GM12878 (cell line): ENCODE results near the gene NUAK1. TPM values are rescaled to one million over a fixed set of nuclear protein-coding genes. Genes with fewer than 3 reads are reported as not detected.

Experiments used
- ATAC-seq: fragments of 200-7000 bp; cut with Tn5 transposase; 3 replicates; pipeline ENCODE4 v1.9.1; 2020; ENCODE audit warnings: mild to moderate bottlenecking, moderate library complexity
- BruUV-seq: library from RNA; stranded (reverse); fragments of 400-500 nt; replicated peaks from 2 replicates; lab custom pipeline; 2021; lab: Mats Ljungman, UMichigan
- CTCF ChIA-PET: fragments of 300-600 bp; sonication (Branson Sonifier 250); formaldehyde crosslinking; extraction: SDS; loops from one replicate; lab custom pipeline; 2021; ENCODE audit warnings: inconsistent platforms; lab: Yijun Ruan, JAX
- POLR2A ChIA-PET: fragments of 350-600 bp; formaldehyde crosslinking; extraction: SDS; loops from one replicate; lab custom pipeline; 2021; ENCODE audit warnings: inconsistent platforms; lab: Charles Lee
- RAD21 ChIA-PET: fragments of 300-600 bp; sonication (Branson Sonifier 250); formaldehyde crosslinking; loops from one replicate; lab custom pipeline; 2023; ENCODE audit warnings: antibody characterized with exemption; ENCODE audit not compliant: unreplicated experiment; lab: Charles Lee
- SMC1A ChIA-PET: fragments of 300-600 bp; sonication (Branson Sonifier 250); formaldehyde crosslinking; loops from one replicate; lab custom pipeline; 2023; ENCODE audit not compliant: unreplicated experiment, uncharacterized antibody; lab: Charles Lee
- DNase-seq: peaks from one replicate; pipeline ENCODE4 v3.0.0-alpha.2; 2011; ENCODE audit warnings: low read depth, low spot score
- FAIRE-seq: peaks from 3 replicates; lab custom pipeline; 2011; peaks lifted over from hg19 to GRCh38; lab: Jason Lieb, UNC
- H2AFZ ChIP-seq: 2 replicates; pipeline ENCODE4 v1.6.0; 2011; ENCODE audit warnings: low read depth, low read length, control low read depth; ENCODE audit not compliant: control insufficient read depth
- H3K27ac ChIP-seq: 2 replicates; pipeline ENCODE4 v1.5.1; 2011; ENCODE audit warnings: control low read depth; ENCODE audit not compliant: control insufficient read depth, insufficient read depth
- H3K27me3 ChIP-seq, 2 experiments: replicated peaks in 1 of 2; 2 replicates each; pipeline versions ENCODE4 v1.6.0 to v1.6.1; 2011; ENCODE audit warnings: low read length in 1 of 2; ENCODE audit not compliant: control insufficient read depth in 2 of 2, insufficient read depth in 2 of 2
- H3K36me3 ChIP-seq, 2 experiments: 2 replicates each; pipeline ENCODE4 v1.5.1; 2011; ENCODE audit warnings: low read length in 1 of 2; ENCODE audit not compliant: control insufficient read depth in 2 of 2, insufficient read depth in 2 of 2
- H3K4me1 ChIP-seq: 2 replicates; pipeline ENCODE4 v1.6.1; 2011; ENCODE audit warnings: mild to moderate bottlenecking, low read length, moderate library complexity, mixed read lengths; ENCODE audit not compliant: control insufficient read depth, insufficient read depth
- H3K4me2 ChIP-seq: 2 replicates; pipeline ENCODE4 v1.6.0; 2011; ENCODE audit warnings: control low read depth; ENCODE audit not compliant: control insufficient read depth, insufficient read depth
- H3K4me3 ChIP-seq: fragments of 200-600 bp; sonication (generic); 2 replicates; pipeline ENCODE4 v1.5.1; 2016
- H3K79me2 ChIP-seq: 2 replicates; pipeline ENCODE4 v1.6.0; 2011; ENCODE audit warnings: low read length; ENCODE audit not compliant: control insufficient read depth, insufficient read depth
- H3K9ac ChIP-seq: 2 replicates; pipeline ENCODE4 v1.8.0; 2011; ENCODE audit warnings: low read length, control low read depth, mixed read lengths; ENCODE audit not compliant: control insufficient read depth, insufficient read depth
- H3K9me3 ChIP-seq: replicated peaks from 3 replicates; pipeline ENCODE4 v1.5.1; 2011; ENCODE audit warnings: mild to moderate bottlenecking, low read length; ENCODE audit not compliant: control insufficient read depth, insufficient read depth
- H4K20me1 ChIP-seq: 2 replicates; pipeline ENCODE4 v1.6.0; 2011; ENCODE audit not compliant: control insufficient read depth, insufficient read depth
- EP300 ChIP-seq, 2 experiments: fragments of 150-350 bp in 1 of 2; IDR thresholded peaks; 2 replicates each; pipeline ENCODE4 v1.6.1; 2011 to 2012; ENCODE audit warnings: low read depth in 2 of 2, low read length in 2 of 2, borderline replicate concordance in 1 of 2, improper control_type of control experiment in 1 of 2, inconsistent platforms in 1 of 2; ENCODE audit not compliant: control insufficient read depth in 1 of 2
- IKZF2 ChIP-seq, 2 experiments: fragments of 450-650 bp; IDR thresholded peaks; 2 replicates each; pipeline ENCODE4 v1.6.1; 2017; ENCODE audit warnings: mild to moderate bottlenecking in 2 of 2, moderate library complexity in 2 of 2
- NR2C2 ChIP-seq: IDR thresholded peaks from 2 replicates; pipeline ENCODE4 v1.6.1; 2011; ENCODE audit warnings: borderline replicate concordance, low read depth; ENCODE audit not compliant: control insufficient read depth, insufficient read length
- RELA ChIP-seq: fragments of 450-650 bp; IDR thresholded peaks from 2 replicates; pipeline ENCODE4 v1.8.0; 2014; ENCODE audit warnings: borderline replicate concordance; ENCODE audit not compliant: partially characterized antibody
- SREBF1 ChIP-seq: IDR thresholded peaks from 2 replicates; pipeline ENCODE4 v1.6.1; 2012; ENCODE audit warnings: mild to moderate bottlenecking, low read length
- TCF3 ChIP-seq: IDR thresholded peaks from 2 replicates; pipeline ENCODE4 v1.6.1; 2012; ENCODE audit warnings: low read depth, mild to moderate bottlenecking, low read length, borderline replicate concordance; ENCODE audit not compliant: insufficient read depth
- ZNF274 ChIP-seq: IDR thresholded peaks from one replicate; pipeline ENCODE4 v1.8.0; 2011; ENCODE audit not compliant: insufficient read length, insufficient read depth
- WGBS: methylation state at CpG from one replicate; pipeline ENCODE4 v1.1.6; 2016; ENCODE audit warnings: low lambda C conversion rate; ENCODE audit not compliant: insufficient replicate concordance, insufficient coverage; ENCODE audit errors: missing lambda C conversion rate; 5-methylcytosine and 5-hydroxymethylcytosine counted together
- in situ Hi-C: fragments of 300-500 bp; cut with MboI; formaldehyde crosslinking; loops from 9 replicates; pipeline ENCODE4 v1.14.3; 2018; ENCODE audit warnings: mixed read lengths
- intact Hi-C: fragments of 100-400 bp; cut with micrococcal nuclease; formaldehyde crosslinking; loops from one replicate; pipeline ENCODE4 v1.14.2; 2022; ENCODE audit not compliant: unreplicated experiment
- polyA plus RNA-seq, 11 experiments: library from polyadenylated mRNA; depleted of rRNA in 4 of 11; unstranded in 6 of 11; stranded (reverse) in 5 of 11; fragments of >200 nt; fragmentation: Nextera tagmentation in 4 of 11; fragmentation: Illumina TruSeq in 1 of 11; extraction: Ambion mirVana in 4 of 11; extraction: Trizol in 1 of 11; gene quantifications; 1 replicate in 1 of 11; 2 replicates in 10 of 11; pipeline versions ENCODE4 v1.2.1 to v1.2.3, GENCODE V29; 2011 to 2016; ENCODE audit warnings: inconsistent platforms in 2 of 11, missing spikeins in 2 of 11, low read depth in 1 of 11
- total RNA-seq, 4 experiments: library from RNA; depleted of rRNA in 3 of 4; stranded (reverse); fragments of >200 nt in 3 of 4; fragmentation: Illumina TruSeq in 1 of 4; extraction: Trizol in 1 of 4; gene quantifications; 2 replicates each; pipeline versions ENCODE4 v1.2.1 to v1.2.3, GENCODE V29; 2013 to 2021
- TF ChIP-seq, protein P1 (sequence below): fragments of 450-650 bp; IDR thresholded peaks from 2 replicates; pipeline ENCODE4 v1.6.1; 2017; ENCODE audit warnings: mild to moderate bottlenecking
- TF ChIP-seq, protein P2 (sequence below): fragments of 450-650 bp; IDR thresholded peaks from 2 replicates; pipeline ENCODE4 v1.6.1; 2017; ENCODE audit warnings: mild to moderate bottlenecking, moderate library complexity
- TF ChIP-seq, protein P3 (sequence below): fragments of 450-650 bp; formaldehyde crosslinking; IDR thresholded peaks from 2 replicates; pipeline ENCODE4 v1.4.0; 2020; ENCODE audit warnings: mild to moderate bottlenecking, moderate library complexity

The NUAK1 gene
- total and polyA plus RNA-seq, 10 of the 15 experiments (the other 5 are each of a cell fraction or from before 2014, with no cell fraction given): 0.03 to 0.42 (median 0.08) TPM; not detected in 2

DNA sequence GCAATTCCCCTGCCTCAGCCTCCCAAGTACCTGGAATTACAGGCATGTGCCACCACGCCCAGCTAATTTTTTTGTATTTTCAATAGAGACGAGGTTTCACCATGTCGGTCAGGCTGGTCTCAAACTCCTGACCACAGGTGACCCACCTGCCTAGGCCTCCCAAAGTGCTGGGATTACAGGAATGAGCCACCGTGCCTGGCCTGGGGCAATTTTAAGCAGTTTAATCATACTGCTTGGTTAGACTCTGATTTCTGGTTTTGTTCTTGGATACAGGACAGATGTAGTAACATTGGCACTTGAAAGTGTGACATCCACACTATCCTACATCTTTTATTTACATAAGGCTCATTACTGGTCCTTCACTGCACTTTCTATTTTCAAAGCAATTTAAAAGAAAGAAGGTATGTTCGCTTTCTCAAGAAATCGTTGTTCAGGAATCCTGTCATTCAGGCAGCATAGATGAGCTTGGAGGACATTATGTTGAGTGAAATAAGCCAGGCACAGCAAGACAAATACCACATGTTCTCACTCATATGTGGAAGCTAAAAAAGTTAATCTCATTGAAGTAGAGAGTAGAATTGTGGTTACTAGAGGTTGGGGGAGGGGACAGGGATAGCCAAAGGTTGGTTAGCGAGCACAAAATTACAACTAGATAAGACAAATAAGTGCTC, 4.0 kb upstream of the NUAK1 start:
- H3K4me2 ChIP-seq: no peak overlapping the region
- TF ChIP-seq ZNF274 (no peak), NR2C2 (no peak), TCF3 (no peak), SREBF1 (no peak), EP300 (IDR thresholded peaks at IDR 0.05; ENCODE audit: borderline replicate concordance in 1 of 2, control insufficient read depth in 1 of 2, low read depth in 2 of 2, low read length in 2 of 2) (no peak), IKZF2 (IDR thresholded peaks at IDR 0.05) (no peak), RELA (no peak)
- TF ChIP-seq, protein P1, sequence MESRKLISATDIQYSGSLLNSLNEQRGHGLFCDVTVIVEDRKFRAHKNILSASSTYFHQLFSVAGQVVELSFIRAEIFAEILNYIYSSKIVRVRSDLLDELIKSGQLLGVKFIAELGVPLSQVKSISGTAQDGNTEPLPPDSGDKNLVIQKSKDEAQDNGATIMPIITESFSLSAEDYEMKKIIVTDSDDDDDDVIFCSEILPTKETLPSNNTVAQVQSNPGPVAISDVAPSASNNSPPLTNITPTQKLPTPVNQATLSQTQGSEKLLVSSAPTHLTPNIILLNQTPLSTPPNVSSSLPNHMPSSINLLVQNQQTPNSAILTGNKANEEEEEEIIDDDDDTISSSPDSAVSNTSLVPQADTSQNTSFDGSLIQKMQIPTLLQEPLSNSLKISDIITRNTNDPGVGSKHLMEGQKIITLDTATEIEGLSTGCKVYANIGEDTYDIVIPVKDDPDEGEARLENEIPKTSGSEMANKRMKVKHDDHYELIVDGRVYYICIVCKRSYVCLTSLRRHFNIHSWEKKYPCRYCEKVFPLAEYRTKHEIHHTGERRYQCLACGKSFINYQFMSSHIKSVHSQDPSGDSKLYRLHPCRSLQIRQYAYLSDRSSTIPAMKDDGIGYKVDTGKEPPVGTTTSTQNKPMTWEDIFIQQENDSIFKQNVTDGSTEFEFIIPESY: no peak
- TF ChIP-seq, protein P2, sequence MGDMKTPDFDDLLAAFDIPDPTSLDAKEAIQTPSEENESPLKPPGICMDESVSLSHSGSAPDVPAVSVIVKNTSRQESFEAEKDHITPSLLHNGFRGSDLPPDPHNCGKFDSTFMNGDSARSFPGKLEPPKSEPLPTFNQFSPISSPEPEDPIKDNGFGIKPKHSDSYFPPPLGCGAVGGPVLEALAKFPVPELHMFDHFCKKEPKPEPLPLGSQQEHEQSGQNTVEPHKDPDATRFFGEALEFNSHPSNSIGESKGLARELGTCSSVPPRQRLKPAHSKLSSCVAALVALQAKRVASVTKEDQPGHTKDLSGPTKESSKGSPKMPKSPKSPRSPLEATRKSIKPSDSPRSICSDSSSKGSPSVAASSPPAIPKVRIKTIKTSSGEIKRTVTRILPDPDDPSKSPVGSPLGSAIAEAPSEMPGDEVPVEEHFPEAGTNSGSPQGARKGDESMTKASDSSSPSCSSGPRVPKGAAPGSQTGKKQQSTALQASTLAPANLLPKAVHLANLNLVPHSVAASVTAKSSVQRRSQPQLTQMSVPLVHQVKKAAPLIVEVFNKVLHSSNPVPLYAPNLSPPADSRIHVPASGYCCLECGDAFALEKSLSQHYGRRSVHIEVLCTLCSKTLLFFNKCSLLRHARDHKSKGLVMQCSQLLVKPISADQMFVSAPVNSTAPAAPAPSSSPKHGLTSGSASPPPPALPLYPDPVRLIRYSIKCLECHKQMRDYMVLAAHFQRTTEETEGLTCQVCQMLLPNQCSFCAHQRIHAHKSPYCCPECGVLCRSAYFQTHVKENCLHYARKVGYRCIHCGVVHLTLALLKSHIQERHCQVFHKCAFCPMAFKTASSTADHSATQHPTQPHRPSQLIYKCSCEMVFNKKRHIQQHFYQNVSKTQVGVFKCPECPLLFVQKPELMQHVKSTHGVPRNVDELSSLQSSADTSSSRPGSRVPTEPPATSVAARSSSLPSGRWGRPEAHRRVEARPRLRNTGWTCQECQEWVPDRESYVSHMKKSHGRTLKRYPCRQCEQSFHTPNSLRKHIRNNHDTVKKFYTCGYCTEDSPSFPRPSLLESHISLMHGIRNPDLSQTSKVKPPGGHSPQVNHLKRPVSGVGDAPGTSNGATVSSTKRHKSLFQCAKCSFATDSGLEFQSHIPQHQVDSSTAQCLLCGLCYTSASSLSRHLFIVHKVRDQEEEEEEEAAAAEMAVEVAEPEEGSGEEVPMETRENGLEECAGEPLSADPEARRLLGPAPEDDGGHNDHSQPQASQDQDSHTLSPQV: no peak
- TF ChIP-seq, protein P3, sequence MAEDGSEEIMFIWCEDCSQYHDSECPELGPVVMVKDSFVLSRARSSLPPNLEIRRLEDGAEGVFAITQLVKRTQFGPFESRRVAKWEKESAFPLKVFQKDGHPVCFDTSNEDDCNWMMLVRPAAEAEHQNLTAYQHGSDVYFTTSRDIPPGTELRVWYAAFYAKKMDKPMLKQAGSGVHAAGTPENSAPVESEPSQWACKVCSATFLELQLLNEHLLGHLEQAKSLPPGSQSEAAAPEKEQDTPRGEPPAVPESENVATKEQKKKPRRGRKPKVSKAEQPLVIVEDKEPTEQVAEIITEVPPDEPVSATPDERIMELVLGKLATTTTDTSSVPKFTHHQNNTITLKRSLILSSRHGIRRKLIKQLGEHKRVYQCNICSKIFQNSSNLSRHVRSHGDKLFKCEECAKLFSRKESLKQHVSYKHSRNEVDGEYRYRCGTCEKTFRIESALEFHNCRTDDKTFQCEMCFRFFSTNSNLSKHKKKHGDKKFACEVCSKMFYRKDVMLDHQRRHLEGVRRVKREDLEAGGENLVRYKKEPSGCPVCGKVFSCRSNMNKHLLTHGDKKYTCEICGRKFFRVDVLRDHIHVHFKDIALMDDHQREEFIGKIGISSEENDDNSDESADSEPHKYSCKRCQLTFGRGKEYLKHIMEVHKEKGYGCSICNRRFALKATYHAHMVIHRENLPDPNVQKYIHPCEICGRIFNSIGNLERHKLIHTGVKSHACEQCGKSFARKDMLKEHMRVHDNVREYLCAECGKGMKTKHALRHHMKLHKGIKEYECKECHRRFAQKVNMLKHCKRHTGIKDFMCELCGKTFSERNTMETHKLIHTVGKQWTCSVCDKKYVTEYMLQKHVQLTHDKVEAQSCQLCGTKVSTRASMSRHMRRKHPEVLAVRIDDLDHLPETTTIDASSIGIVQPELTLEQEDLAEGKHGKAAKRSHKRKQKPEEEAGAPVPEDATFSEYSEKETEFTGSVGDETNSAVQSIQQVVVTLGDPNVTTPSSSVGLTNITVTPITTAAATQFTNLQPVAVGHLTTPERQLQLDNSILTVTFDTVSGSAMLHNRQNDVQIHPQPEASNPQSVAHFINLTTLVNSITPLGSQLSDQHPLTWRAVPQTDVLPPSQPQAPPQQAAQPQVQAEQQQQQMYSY (CRISPR knock-in tag): no peak

More for the DNA sequence above, 4.0 kb upstream of the NUAK1 start:
- FAIRE-seq (no peak), DNase-seq (no peak), ATAC-seq (no peak)
- Histone ChIP-seq H2AFZ (no peak overlapping the region), H3K27ac (no peak overlapping the region), H4K20me1 (no peaks in the 10 kb centered on the region; the same call in 1 of the 2 replicates), H3K36me3 (no peaks in the 10 kb centered on the region), H3K27me3 (peaks cover 4 to 21% of the 10 kb centered on the region in 2 experiments), H3K4me1 (no peaks in the 10 kb centered on the region), H3K79me2 (no peaks in the 10 kb centered on the region), H3K4me3 (no peak overlapping the region), H3K9me3 (no peaks in the 10 kb centered on the region; the same call in 2 of the 3 replicates), H3K9ac (no peak overlapping the region)
- SMC1A ChIA-PET: interaction anchor here (1.0 to 1.4 kb wide), 2 partner anchors 16 to 779 kb away, joined by 3 to 4 read pairs; no protein-coding TSS in a partner anchor
- POLR2A ChIA-PET: no interaction called here
- BruUV-seq: no TSS peak
- 46% methylated on average over 7 of the region's 7 CpGs for WGBS
- intact Hi-C loops (no loop called here), in situ Hi-C loops (no loop called here)
- RAD21 ChIA-PET: no interaction called here
- CTCF ChIA-PET: interaction anchor here (1.5 kb wide), 1 partner anchor 330 kb away, joined by 3 read pairs; no protein-coding TSS in a partner anchor
